ENCODE data around the gene NCOA7. TPM values are rescaled to one million over a fixed set of nuclear protein-coding genes. Genes with fewer than 3 reads are reported as not detected.

The NCOA7 gene
- total and polyA plus RNA-seq, 10 of the 15 experiments (the other 5 are each of a cell fraction or from before 2014, with no cell fraction given): 18.9 to 50.3 (median 34.2) TPM

GRCh38 chr6:125784365-125784764 is 6.4 kb upstream of the NCOA7 start:
- Histone ChIP-seq H3K9ac (ENCODE audit: control insufficient read depth, insufficient read depth, low read length) (no peak overlapping the region), H4K20me1 (ENCODE audit: control insufficient read depth, insufficient read depth) (no peaks in the 10 kb centered on the region), H3K4me1 (ENCODE audit: control insufficient read depth, insufficient read depth, low read length) (peaks cover 8% of the 10 kb centered on the region), H2AFZ (ENCODE audit: control insufficient read depth, low read depth, low read length) (no peak overlapping the region), H3K9me3 (replicated peaks; ENCODE audit: control insufficient read depth, insufficient read depth, low read length) (no peaks in the 10 kb centered on the region), H3K4me2 (ENCODE audit: control insufficient read depth, insufficient read depth) (no peak overlapping the region), H3K27ac (ENCODE audit: control insufficient read depth, insufficient read depth) (no peak overlapping the region), H3K4me3 (no peak overlapping the region), H3K36me3 (ENCODE audit: control insufficient read depth in 2 of 2, insufficient read depth in 2 of 2, low read length in 1 of 2) (no peaks in the 10 kb centered on the region), H3K27me3 (replicated peaks in 1 of 2; ENCODE audit: control insufficient read depth in 2 of 2, insufficient read depth in 2 of 2, low read length in 1 of 2) (no peaks in the 10 kb centered on the region), H3K79me2 (ENCODE audit: control insufficient read depth, insufficient read depth, low read length) (peaks cover 1% of the 10 kb centered on the region; the same call in 1 of the 2 replicates)
- intact Hi-C loops (cut with micrococcal nuclease; ENCODE audit: unreplicated experiment): loop anchor here (5.0 kb wide), 1 partner anchor 203 kb away; the partner anchor contains the start of gene TRMT11
- ChIA-PET CTCF (interaction anchor here (0.9 to 23.8 kb wide), 7 partner anchors 9 to 190 kb away, joined by 3 to 505 read pairs (median 5); partner anchors contain the start of gene HINT3), POLR2A (interaction anchor here (0.7 kb wide), 1 partner anchor 67 kb away, joined by 3 read pairs; no protein-coding TSS in a partner anchor), RAD21 (ENCODE audit: unreplicated experiment) (interaction anchor here (0.8 to 1.7 kb wide), 4 partner anchors 26 to 168 kb away, joined by 3 to 5 read pairs (median 4); no protein-coding TSS in a partner anchor), SMC1A (ENCODE audit: uncharacterized antibody, unreplicated experiment) (interaction anchor here (0.8 to 9.6 kb wide), 9 partner anchors 12 to 190 kb away, joined by 3 to 179 read pairs (median 6); partner anchors contain the start of gene HINT3)
- WGBS (ENCODE audit: insufficient coverage, insufficient replicate concordance, low lambda C conversion rate, missing lambda C conversion rate): 96% methylated on average over 2 of the region's 2 CpGs
- no TSS peak for BruUV-seq (replicated peaks)
- TF ChIP-seq MTA3 (IDR thresholded peaks at IDR 0.05; ENCODE audit: borderline replicate concordance, low read length) (no peak), NFXL1 (IDR thresholded peaks at IDR 0.05; ENCODE audit: borderline replicate concordance) (no peak), BCLAF1 (IDR thresholded peaks at IDR 0.05) (no peak), NR2F1 (conservative IDR thresholded peaks at IDR 0.05) (no peak), EGR1 (IDR thresholded peaks at IDR 0.05; ENCODE audit: borderline replicate concordance in 1 of 2, low read depth in 2 of 2, low read length in 2 of 2) (no peak), GATAD2B (conservative IDR thresholded peaks at IDR 0.05; ENCODE audit: low read depth) (no peak), DPF2 (IDR thresholded peaks at IDR 0.05) (no peak), ELK1 (IDR thresholded peaks at IDR 0.05; ENCODE audit: low read depth, low read length) (no peak), ATF3 (IDR thresholded peaks at IDR 0.05; ENCODE audit: borderline replicate concordance, extremely low read depth, low read depth, low read length) (no peak), MEF2B (IDR thresholded peaks at IDR 0.05; ENCODE audit: partially characterized antibody, poor library complexity, severe bottlenecking) (no peak), RAD51 (IDR thresholded peaks at IDR 0.05) (no peak), TCF12 (IDR thresholded peaks at IDR 0.05; ENCODE audit: low read depth, low read length) (no peak), MTA2 (IDR thresholded peaks at IDR 0.05; ENCODE audit: low read depth) (no peak), CBX3 (IDR thresholded peaks at IDR 0.05; ENCODE audit: borderline replicate concordance, low read depth) (no peak), ZNF217 (IDR thresholded peaks at IDR 0.05) (no peak)
- DNase-seq (ENCODE audit: low read depth, low spot score) (no peak), ATAC-seq (no peak), FAIRE-seq (no peak)
- in situ Hi-C loops (cut with MboI): loop anchor here (25.0 kb wide), 1 partner anchor 1503 kb away; no protein-coding TSS in a partner anchor

Data from GM12878 (cell line).